Testis (tissue), 2 donors: ENCODE results near the gene C1orf115.

Experiments
- POLR2A ChIP-seq: fragments of 450-650 bp; IDR thresholded peaks from one replicate; pipeline ENCODE4 v1.6.1; 2017; ENCODE audit warnings: antibody characterized with exemption, mild to moderate bottlenecking, moderate library complexity
- TF ChIP-seq, protein P1 (sequence below), 3 experiments: fragments of 450-650 bp in 2 of 3; fragments of 200-600 bp in 1 of 3; sonication (generic) in 1 of 3; IDR thresholded peaks; one replicate each; pipeline ENCODE4 v1.5.1; 2016 to 2019; ENCODE audit warnings: antibody characterized with exemption in 3 of 3, mild to moderate bottlenecking in 2 of 3, moderate library complexity in 1 of 3

DNA sequence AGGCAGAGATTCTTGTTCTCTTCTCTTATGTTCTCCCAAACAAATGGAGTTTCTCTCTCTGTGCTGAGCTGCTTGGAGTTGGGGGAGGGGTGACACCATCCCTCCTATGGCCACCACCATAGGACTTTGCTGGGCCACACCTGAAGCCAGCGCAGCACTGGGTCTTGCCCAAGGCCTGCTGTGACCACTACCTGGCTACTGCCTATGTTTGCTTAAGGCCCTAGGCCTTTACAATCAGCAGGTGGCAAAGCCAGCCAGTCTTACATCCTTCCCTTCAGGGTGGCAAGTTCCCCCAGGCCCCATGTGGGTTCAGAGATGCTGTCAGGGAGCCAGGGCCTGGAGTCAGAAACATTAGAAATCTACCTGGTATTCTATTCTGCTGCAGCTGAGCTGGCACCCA, 51.7 kb downstream of the C1orf115 start:
- TF ChIP-seq, protein P1, sequence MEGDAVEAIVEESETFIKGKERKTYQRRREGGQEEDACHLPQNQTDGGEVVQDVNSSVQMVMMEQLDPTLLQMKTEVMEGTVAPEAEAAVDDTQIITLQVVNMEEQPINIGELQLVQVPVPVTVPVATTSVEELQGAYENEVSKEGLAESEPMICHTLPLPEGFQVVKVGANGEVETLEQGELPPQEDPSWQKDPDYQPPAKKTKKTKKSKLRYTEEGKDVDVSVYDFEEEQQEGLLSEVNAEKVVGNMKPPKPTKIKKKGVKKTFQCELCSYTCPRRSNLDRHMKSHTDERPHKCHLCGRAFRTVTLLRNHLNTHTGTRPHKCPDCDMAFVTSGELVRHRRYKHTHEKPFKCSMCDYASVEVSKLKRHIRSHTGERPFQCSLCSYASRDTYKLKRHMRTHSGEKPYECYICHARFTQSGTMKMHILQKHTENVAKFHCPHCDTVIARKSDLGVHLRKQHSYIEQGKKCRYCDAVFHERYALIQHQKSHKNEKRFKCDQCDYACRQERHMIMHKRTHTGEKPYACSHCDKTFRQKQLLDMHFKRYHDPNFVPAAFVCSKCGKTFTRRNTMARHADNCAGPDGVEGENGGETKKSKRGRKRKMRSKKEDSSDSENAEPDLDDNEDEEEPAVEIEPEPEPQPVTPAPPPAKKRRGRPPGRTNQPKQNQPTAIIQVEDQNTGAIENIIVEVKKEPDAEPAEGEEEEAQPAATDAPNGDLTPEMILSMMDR (IDR thresholded peaks at IDR 0.05): no peak
- TF ChIP-seq POLR2A: no peak
